ENCODE data around the gene MN1. TPM values are rescaled to one million over a fixed set of nuclear protein-coding genes. Genes with fewer than 3 reads are reported as not detected.

The MN1 gene
- total RNA-seq, 1 donor from 2014 or later = 145 TPM

GRCh38 chr22:27816552-27816951 is 15.0 kb upstream of the MN1 start:
- TF ChIP-seq, protein P1, sequence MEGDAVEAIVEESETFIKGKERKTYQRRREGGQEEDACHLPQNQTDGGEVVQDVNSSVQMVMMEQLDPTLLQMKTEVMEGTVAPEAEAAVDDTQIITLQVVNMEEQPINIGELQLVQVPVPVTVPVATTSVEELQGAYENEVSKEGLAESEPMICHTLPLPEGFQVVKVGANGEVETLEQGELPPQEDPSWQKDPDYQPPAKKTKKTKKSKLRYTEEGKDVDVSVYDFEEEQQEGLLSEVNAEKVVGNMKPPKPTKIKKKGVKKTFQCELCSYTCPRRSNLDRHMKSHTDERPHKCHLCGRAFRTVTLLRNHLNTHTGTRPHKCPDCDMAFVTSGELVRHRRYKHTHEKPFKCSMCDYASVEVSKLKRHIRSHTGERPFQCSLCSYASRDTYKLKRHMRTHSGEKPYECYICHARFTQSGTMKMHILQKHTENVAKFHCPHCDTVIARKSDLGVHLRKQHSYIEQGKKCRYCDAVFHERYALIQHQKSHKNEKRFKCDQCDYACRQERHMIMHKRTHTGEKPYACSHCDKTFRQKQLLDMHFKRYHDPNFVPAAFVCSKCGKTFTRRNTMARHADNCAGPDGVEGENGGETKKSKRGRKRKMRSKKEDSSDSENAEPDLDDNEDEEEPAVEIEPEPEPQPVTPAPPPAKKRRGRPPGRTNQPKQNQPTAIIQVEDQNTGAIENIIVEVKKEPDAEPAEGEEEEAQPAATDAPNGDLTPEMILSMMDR (IDR thresholded peaks at IDR 0.05) = no peak
- Mint-ChIP-seq H3K4me1 (ENCODE audit: unreplicated experiment) (peaks cover 18% of the 10 kb centered on the region), H3K27ac (ENCODE audit: unreplicated experiment) (no peak overlapping the region), H3K4me3 (ENCODE audit: unreplicated experiment) (no peak overlapping the region), H3K27me3 (ENCODE audit: unreplicated experiment) (no peaks in the 10 kb centered on the region), H3K9me3 (ENCODE audit: unreplicated experiment) (no peaks in the 10 kb centered on the region), H3K36me3 (ENCODE audit: unreplicated experiment) (no peaks in the 10 kb centered on the region)
- DNase-seq (ENCODE audit: extremely low spot score, unreplicated experiment) = no peak

- Mint-ChIP-seq H3K27me3 (ENCODE audit: unreplicated experiment) (no peaks in the 10 kb centered on the region), H3K4me1 (ENCODE audit: unreplicated experiment) (peaks cover 19% of the 10 kb centered on the region), H3K36me3 (ENCODE audit: unreplicated experiment) (no peaks in the 10 kb centered on the region), H3K4me3 (ENCODE audit: unreplicated experiment) (no peak overlapping the region), H3K27ac (ENCODE audit: unreplicated experiment) (no peak overlapping the region), H3K9me3 (ENCODE audit: unreplicated experiment) (no peaks in the 10 kb centered on the region)
- TF ChIP-seq, protein P1 (IDR thresholded peaks at IDR 0.05) = no peak
- no peak for DNase-seq (ENCODE audit: extremely low spot score, unreplicated experiment)
Observed at GRCh38 chr22:27815826-27816530, 14.4 kb upstream of the MN1 start.

- Mint-ChIP-seq H3K4me3 (ENCODE audit: unreplicated experiment) (no peak overlapping the region), H3K9me3 (ENCODE audit: unreplicated experiment) (no peaks in the 10 kb centered on the region), H3K4me1 (ENCODE audit: unreplicated experiment) (peaks cover 27% of the 10 kb centered on the region), H3K36me3 (ENCODE audit: unreplicated experiment) (no peaks in the 10 kb centered on the region), H3K27me3 (ENCODE audit: unreplicated experiment) (no peaks in the 10 kb centered on the region), H3K27ac (ENCODE audit: unreplicated experiment) (no peak overlapping the region)
- DNase-seq (ENCODE audit: extremely low spot score, unreplicated experiment) = no peak
- TF ChIP-seq, protein P1 (IDR thresholded peaks at IDR 0.05) = no peak
Observed at GRCh38 chr22:27814993-27815392, 13.4 kb upstream of the MN1 start.

- Mint-ChIP-seq H3K27me3 (ENCODE audit: unreplicated experiment) (no peaks in the 10 kb centered on the region), H3K4me3 (ENCODE audit: unreplicated experiment) (no peak overlapping the region), H3K27ac (ENCODE audit: unreplicated experiment) (peak overlapping the region; percentile 33), H3K9me3 (ENCODE audit: unreplicated experiment) (no peaks in the 10 kb centered on the region), H3K36me3 (ENCODE audit: unreplicated experiment) (no peaks in the 10 kb centered on the region), H3K4me1 (ENCODE audit: unreplicated experiment) (peaks cover 40% of the 10 kb centered on the region)
- TF ChIP-seq, protein P1 (IDR thresholded peaks at IDR 0.05) = no peak
- no peak for DNase-seq (ENCODE audit: extremely low spot score, unreplicated experiment)
Observed at GRCh38 chr22:27811778-27812177, 10.2 kb upstream of the MN1 start.

DNA sequence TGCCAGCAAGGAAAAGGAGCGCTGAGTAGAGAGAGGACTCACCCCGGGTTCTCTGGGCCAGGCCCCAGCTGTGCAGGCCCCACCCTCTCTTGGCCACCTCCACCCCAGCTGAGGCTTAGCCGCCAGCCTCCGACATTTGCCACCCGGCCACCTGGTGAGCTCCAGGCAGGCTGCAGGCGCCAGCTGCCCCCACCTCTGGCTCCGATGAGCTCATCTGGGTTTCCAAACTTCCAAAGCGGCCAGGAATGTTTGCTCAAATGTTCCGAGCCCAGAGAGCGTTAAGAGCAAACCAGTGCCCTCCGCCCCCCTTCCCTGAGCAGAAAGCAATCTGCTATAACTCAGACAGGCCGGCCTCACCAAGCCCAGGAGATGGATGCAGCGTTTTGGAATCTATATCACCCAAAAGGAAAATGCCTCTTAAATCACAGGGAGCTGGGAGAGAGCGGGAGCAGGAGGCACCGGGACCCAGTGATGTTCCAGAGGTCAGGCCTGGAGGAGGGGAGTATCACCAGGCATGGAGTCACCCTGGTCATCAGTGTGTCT is 9.1 kb upstream of the MN1 start:
- peak overlapping the region; percentile 79 for H3K27ac Mint-ChIP-seq (ENCODE audit: unreplicated experiment)
- TF ChIP-seq, protein P1 (IDR thresholded peaks at IDR 0.05) = no peak
- no peaks in the 10 kb centered on the region for H3K9me3 Mint-ChIP-seq (ENCODE audit: unreplicated experiment)
- DNase-seq (ENCODE audit: extremely low spot score, unreplicated experiment) = no peak
- H3K36me3 Mint-ChIP-seq (ENCODE audit: unreplicated experiment) = no peaks in the 10 kb centered on the region
- no peak overlapping the region for H3K4me3 Mint-ChIP-seq (ENCODE audit: unreplicated experiment)
- H3K27me3 Mint-ChIP-seq (ENCODE audit: unreplicated experiment) = no peaks in the 10 kb centered on the region
- H3K4me1 Mint-ChIP-seq (ENCODE audit: unreplicated experiment) = peaks cover 39% of the 10 kb centered on the region
